Activated CD4-positive, alpha-beta T cell treated with anti-CD3 and anti-CD28 coated beads, Interleukin-2, amount 10 ng/mL, durations not matched to agents 7 days and 5 days (primary cell): ENCODE results near the gene SIT1. TPM values are rescaled to one million over a fixed set of nuclear protein-coding genes. Genes with fewer than 3 reads are reported as not detected.
A peak's percentile ranks its signal among the peaks of the same experiment; 100 is the strongest.
"Not testable (repeated sequence)": the region's sequence is repeated elsewhere in the genome, so short reads cannot be mapped to it uniquely, and the experiment has no call there.

ENCODE experiments used
- CTCF ChIA-PET: fragments of 350-600 bp; sonication (Branson Sonifier 250); formaldehyde crosslinking; loops from one replicate; lab custom pipeline; 2021; ENCODE audit warnings: antibody characterized with exemption; lab: Charles Lee
- POLR2A ChIA-PET: fragments of 350-600 bp; sonication (Branson Sonifier 250); formaldehyde crosslinking; loops from one replicate; lab custom pipeline; 2021; ENCODE audit warnings: antibody characterized with exemption; lab: Charles Lee
- DNase-seq: peaks from one replicate; pipeline ENCODE4 v3.0.0-alpha.2; 2020
- H3K27ac Mint-ChIP-seq: one replicate; pipeline ENCODE4 v1.8.0; 2021; ENCODE audit warnings: mild to moderate bottlenecking, moderate library complexity, mixed read lengths
- H3K27me3 Mint-ChIP-seq: one replicate; pipeline ENCODE4 v1.8.0; 2021; ENCODE audit warnings: mixed read lengths
- H3K36me3 Mint-ChIP-seq: one replicate; pipeline ENCODE4 v1.8.0; 2021; ENCODE audit warnings: low read depth, mixed read lengths
- H3K4me1 Mint-ChIP-seq: one replicate; pipeline ENCODE4 v1.8.0; 2021; ENCODE audit warnings: mixed read lengths
- H3K4me3 Mint-ChIP-seq: one replicate; pipeline ENCODE4 v1.8.0; 2021; ENCODE audit warnings: mild to moderate bottlenecking, moderate library complexity, mixed read lengths
- H3K9me3 Mint-ChIP-seq: one replicate; pipeline ENCODE4 v1.8.0; 2021; ENCODE audit warnings: mixed read lengths
- total RNA-seq, 2 experiments: library from RNA; stranded (reverse); gene quantifications; one replicate each; pipeline ENCODE4 v1.2.3, GENCODE V29; 2021

SIT1 gene
- total RNA-seq, 2 experiments from 2014 or later, result 195 to 202 TPM

GRCh38 chr9:35618854-35619799, 31.6 kb downstream of the SIT1 start:
- DNase-seq, result peak; percentile 52
- Mint-ChIP-seq H3K36me3 (peaks cover 4% of the 10 kb centered on the region), H3K27ac (peak overlapping the region; percentile 85), H3K9me3 (no peaks in the 10 kb centered on the region), H3K4me1 (peaks cover 45% of the 10 kb centered on the region), H3K27me3 (peaks cover 7% of the 10 kb centered on the region), H3K4me3 (peak overlapping the region; percentile 42)
- POLR2A ChIA-PET, result interaction anchor here (0.6 kb wide), 1 partner anchor 14 kb away, joined by 8 read pairs; no protein-coding TSS in a partner anchor
- CTCF ChIA-PET, result interaction anchor here (1.0 to 8.0 kb wide), 10 partner anchors 9 to 263 kb away, joined by 4 to 98 read pairs (median 8); partner anchors contain the start of gene TESK1

GRCh38 chr9:35618325-35618727, 32.4 kb downstream of the SIT1 start, which contains the start of gene CD72:
TSS of gene CD72 (minus strand) at chr9:35618413. CDS start at chr9:35618303, 110 bp downstream.
- H3K27ac Mint-ChIP-seq, result peak within 1 kb of the TSS; percentile 85
- POLR2A ChIA-PET, result no interaction called here
- H3K4me1 Mint-ChIP-seq, result peaks cover 45% of the 10 kb centered on the region
- peaks cover 9% of the 10 kb centered on the region for H3K27me3 Mint-ChIP-seq
- DNase-seq, result no peak
- no peaks in the 10 kb centered on the region for H3K9me3 Mint-ChIP-seq
- H3K4me3 Mint-ChIP-seq, result peak within 1 kb of the TSS; percentile 75
- CTCF ChIA-PET, result interaction anchor here (1.4 to 8.0 kb wide), 4 partner anchors 10 to 264 kb away, joined by 4 to 98 read pairs (median 16); no protein-coding TSS in a partner anchor
- H3K36me3 Mint-ChIP-seq, result peaks cover 4% of the 10 kb centered on the region

- H3K4me1 Mint-ChIP-seq, result peaks cover 45% of the 10 kb centered on the region
- H3K4me3 Mint-ChIP-seq, result peak overlapping the region; percentile 75
- CTCF ChIA-PET, result interaction anchor here (1.1 to 10.5 kb wide), 6 partner anchors 9 to 110 kb away, joined by 3 to 98 read pairs (median 16); partner anchors contain the start of genes SIT1 and TESK1
- peak overlapping the region; percentile 85 for H3K27ac Mint-ChIP-seq
- no peaks in the 10 kb centered on the region for H3K9me3 Mint-ChIP-seq
- POLR2A ChIA-PET, result no interaction called here
- H3K27me3 Mint-ChIP-seq, result peaks cover 11% of the 10 kb centered on the region
- DNase-seq, result no peak
- peaks cover 4% of the 10 kb centered on the region for H3K36me3 Mint-ChIP-seq
Observed at GRCh38 chr9:35617548-35617947, 33.2 kb downstream of the SIT1 start.

GRCh38 chr9:35616681-35617459, 33.9 kb downstream of the SIT1 start:
- Mint-ChIP-seq H3K27me3 (peaks cover 11% of the 10 kb centered on the region), H3K4me3 (peak overlapping the region; percentile 75), H3K4me1 (peaks cover 45% of the 10 kb centered on the region), H3K27ac (peak overlapping the region; percentile 85), H3K36me3 (peaks cover 4% of the 10 kb centered on the region), H3K9me3 (no peaks in the 10 kb centered on the region)
- CTCF ChIA-PET, result interaction anchor here (1.1 to 10.5 kb wide), 6 partner anchors 8 to 111 kb away, joined by 3 to 98 read pairs (median 16); partner anchors contain the start of genes SIT1 and TESK1
- POLR2A ChIA-PET, result interaction anchor here (0.6 kb wide), 1 partner anchor 110 kb away, joined by 3 read pairs; no protein-coding TSS in a partner anchor
- peak; percentile 65 for DNase-seq

- ChIA-PET CTCF (interaction anchor here (1.1 to 10.5 kb wide), 6 partner anchors 7 to 112 kb away, joined by 3 to 98 read pairs (median 16); partner anchors contain the start of genes SIT1 and TESK1), POLR2A (no interaction called here)
- DNase-seq, result no peak
- Mint-ChIP-seq H3K27me3 (peaks cover 11% of the 10 kb centered on the region), H3K4me3 (peak overlapping the region; percentile 75), H3K36me3 (peaks cover 4% of the 10 kb centered on the region), H3K27ac (peak overlapping the region; percentile 85), H3K9me3 (no peaks in the 10 kb centered on the region), H3K4me1 (peaks cover 52% of the 10 kb centered on the region)
Observed at GRCh38 chr9:35615981-35616680, 34.6 kb downstream of the SIT1 start.

GRCh38 chr9:35612843-35613242, 37.9 kb downstream of the SIT1 start:
- no peak overlapping the region for H3K27ac Mint-ChIP-seq
- no peak overlapping the region for H3K4me3 Mint-ChIP-seq
- H3K27me3 Mint-ChIP-seq, result peaks cover 11% of the 10 kb centered on the region
- peaks cover 7% of the 10 kb centered on the region for H3K36me3 Mint-ChIP-seq
- CTCF ChIA-PET, result interaction anchor here (0.6 to 10.5 kb wide), 11 partner anchors 8 to 263 kb away, joined by 3 to 98 read pairs (median 4); partner anchors contain the start of genes ARHGEF39, CCDC107, RMRP and SIT1
- H3K9me3 Mint-ChIP-seq, result no peaks in the 10 kb centered on the region
- H3K4me1 Mint-ChIP-seq, result peaks cover 26% of the 10 kb centered on the region
- POLR2A ChIA-PET, result no interaction called here
- no peak for DNase-seq

GRCh38 chr9:35612066-35612465, 38.7 kb downstream of the SIT1 start:
- CTCF ChIA-PET, result interaction anchor here (0.8 to 10.5 kb wide), 9 partner anchors 16 to 123 kb away, joined by 3 to 98 read pairs (median 4); partner anchors contain the start of genes ARHGEF39, RUSC2 and SIT1
- H3K27me3 Mint-ChIP-seq, result peaks cover 11% of the 10 kb centered on the region
- H3K4me1 Mint-ChIP-seq, result peaks cover 23% of the 10 kb centered on the region
- H3K27ac Mint-ChIP-seq, POLR2A ChIA-PET, H3K4me3 Mint-ChIP-seq, H3K36me3 Mint-ChIP-seq, H3K9me3 Mint-ChIP-seq, DNase-seq: not testable (repeated sequence)

- H3K4me3 Mint-ChIP-seq, result no peak overlapping the region
- DNase-seq, result peak; percentile 61
- no peaks in the 10 kb centered on the region for H3K9me3 Mint-ChIP-seq
- CTCF ChIA-PET, result interaction anchor here (0.7 to 10.5 kb wide), 21 partner anchors 9 to 271 kb away, joined by 3 to 98 read pairs (median 4); partner anchors contain the start of genes CCDC107, RUSC2, SIT1 and SPAG8
- H3K27ac Mint-ChIP-seq, result no peak overlapping the region
- H3K27me3 Mint-ChIP-seq, result peaks cover 11% of the 10 kb centered on the region
- peaks cover 23% of the 10 kb centered on the region for H3K4me1 Mint-ChIP-seq
- peaks cover 4% of the 10 kb centered on the region for H3K36me3 Mint-ChIP-seq
- POLR2A ChIA-PET, result interaction anchor here (0.6 to 1.8 kb wide), 2 partner anchors 35 to 90 kb away, joined by 5 to 9 read pairs; no protein-coding TSS in a partner anchor
Observed at GRCh38 chr9:35611230-35611797, 39.4 kb downstream of the SIT1 start.

GRCh38 chr9:35609820-35610163, 40.9 kb downstream of the SIT1 start:
- H3K36me3 Mint-ChIP-seq, result peaks cover 3% of the 10 kb centered on the region
- H3K27me3 Mint-ChIP-seq, result peaks cover 9% of the 10 kb centered on the region
- DNase-seq, result no peak
- H3K4me3 Mint-ChIP-seq, result no peak overlapping the region
- H3K9me3 Mint-ChIP-seq, result no peaks in the 10 kb centered on the region
- H3K4me1 Mint-ChIP-seq, result peaks cover 21% of the 10 kb centered on the region
- CTCF ChIA-PET, result interaction anchor here (1.2 to 10.5 kb wide), 6 partner anchors 10 to 121 kb away, joined by 3 to 92 read pairs (median 10); partner anchors contain the start of genes CCDC107, RMRP and SIT1
- no peak overlapping the region for H3K27ac Mint-ChIP-seq
- POLR2A ChIA-PET, result no interaction called here

GRCh38 chr9:35609001-35609819, 41.5 kb downstream of the SIT1 start:
- Mint-ChIP-seq H3K4me1 (peaks cover 25% of the 10 kb centered on the region), H3K9me3 (no peaks in the 10 kb centered on the region), H3K27ac (no peak overlapping the region), H3K27me3 (peaks cover 5% of the 10 kb centered on the region), H3K36me3 (peaks cover 3% of the 10 kb centered on the region), H3K4me3 (no peak overlapping the region)
- ChIA-PET CTCF (interaction anchor here (0.9 to 10.5 kb wide), 8 partner anchors 8 to 148 kb away, joined by 3 to 92 read pairs (median 9); partner anchors contain the start of genes CCDC107, RMRP and SIT1), POLR2A (no interaction called here)
- no peak for DNase-seq
